PC-3 (cell line): ENCODE measurements around the gene KRTAP4-2. TPM values are rescaled to one million over a fixed set of nuclear protein-coding genes. Genes with fewer than 3 reads are reported as not detected.

Experiments
- ATAC-seq: fragments of 200-7000 bp; cut with Tn5 transposase; 2 replicates; pipeline ENCODE4 v1.9.1; 2020; ENCODE audit warnings: mild to moderate bottlenecking, moderate library complexity
- BruUV-seq: library from RNA; stranded (reverse); fragments of 400-500 nt; replicated peaks from 2 replicates; lab custom pipeline; 2021; lab: Mats Ljungman, UMichigan
- CTCF ChIA-PET: fragments of 300-600 bp; sonication (Branson Sonifier 250); formaldehyde crosslinking; loops from one replicate; lab custom pipeline; 2022; ENCODE audit warnings: antibody characterized with exemption; lab: Charles Lee
- POLR2A ChIA-PET: fragments of 300-600 bp; sonication (Branson Sonifier 250); formaldehyde crosslinking; loops from one replicate; lab custom pipeline; 2022; ENCODE audit warnings: antibody characterized with exemption; ENCODE audit not compliant: unreplicated experiment; lab: Charles Lee
- DNase-seq: peaks from one replicate; pipeline ENCODE4 v3.0.0-alpha.2; 2015
- H2AFZ ChIP-seq: fragments of 300-600 bp; sonication (generic); 2 replicates; pipeline ENCODE4 v1.6.0; 2016; ENCODE audit warnings: antibody characterized with exemption, low read length
- H3F3A ChIP-seq: fragments of 300-600 bp; sonication (generic); one replicate; pipeline ENCODE4 v1.6.0; 2017; ENCODE audit warnings: antibody characterized with exemption, low read length, control low read depth, mild to moderate bottlenecking; ENCODE audit not compliant: unreplicated experiment
- H3K27ac ChIP-seq: fragments of 300-600 bp; sonication (generic); 2 replicates; pipeline ENCODE4 v1.5.1; 2016; ENCODE audit warnings: mild to moderate bottlenecking, low read length
- H3K27me3 ChIP-seq: fragments of 300-600 bp; sonication (generic); 2 replicates; pipeline ENCODE4 v1.6.1; 2016; ENCODE audit warnings: low read length, mixed read lengths
- H3K36me3 ChIP-seq: fragments of 300-600 bp; sonication (generic); 2 replicates; pipeline ENCODE4 v1.6.1; 2016; ENCODE audit warnings: low read depth, mixed run types, low read length, mixed read lengths
- H3K4me1 ChIP-seq: fragments of 300-600 bp; sonication (generic); 2 replicates; pipeline ENCODE4 v1.5.1; 2016; ENCODE audit warnings: low read length; ENCODE audit not compliant: insufficient read depth
- H3K4me2 ChIP-seq: fragments of 300-600 bp; sonication (generic); 2 replicates; pipeline ENCODE4 v1.6.0; 2016; ENCODE audit warnings: low read length
- H3K4me3 ChIP-seq: fragments of 300-600 bp; sonication (generic); 2 replicates; pipeline ENCODE4 v1.5.1; 2016; ENCODE audit warnings: mild to moderate bottlenecking, low read length, mixed read lengths
- H3K79me2 ChIP-seq: fragments of 300-600 bp; sonication (generic); 2 replicates; pipeline ENCODE4 v1.6.1; 2017; ENCODE audit warnings: low read length, mixed read lengths
- H3K9ac ChIP-seq: fragments of 300-600 bp; sonication (generic); 2 replicates; pipeline ENCODE4 v1.6.0; 2016; ENCODE audit warnings: mild to moderate bottlenecking, low read length
- H3K9me2 ChIP-seq: fragments of 300-600 bp; sonication (generic); replicated peaks from 2 replicates; pipeline ENCODE4 v1.6.1; 2016; ENCODE audit warnings: mixed run types, low read length, mixed read lengths
- H3K9me3 ChIP-seq: fragments of 300-600 bp; sonication (generic); 2 replicates; pipeline ENCODE4 v1.6.1; 2016; ENCODE audit warnings: low read length, mixed read lengths
- H4K20me1 ChIP-seq: fragments of 300-600 bp; sonication (generic); 2 replicates; pipeline ENCODE4 v1.6.1; 2016; ENCODE audit warnings: low read length, mixed read lengths
- EZH2 ChIP-seq: fragments of 300-600 bp; sonication (generic); IDR thresholded peaks from one replicate; pipeline ENCODE4 v1.6.1; 2017; ENCODE audit warnings: antibody characterized with exemption, mild to moderate bottlenecking, low read length; ENCODE audit not compliant: unreplicated experiment
- EZH2phosphoT487 ChIP-seq: fragments of 300-600 bp; sonication (generic); IDR thresholded peaks from 2 replicates; pipeline ENCODE4 v1.6.1; 2018; ENCODE audit warnings: mild to moderate bottlenecking, antibody characterized with exemption, low read length, borderline replicate concordance
- intact Hi-C: fragments of 100-400 bp; cut with micrococcal nuclease; formaldehyde crosslinking; loops from 2 replicates; pipeline ENCODE4 v1.9.0; 2023
- total RNA-seq: library from RNA; depleted of rRNA; stranded (reverse); fragments of >200 nt; gene quantifications from 2 replicates; pipeline ENCODE4 v1.2.3, GENCODE V29; 2014
- TF ChIP-seq, protein P1 (sequence below): fragments of 300-600 bp; sonication (generic); conservative IDR thresholded peaks from 2 replicates; pipeline ENCODE4 v1.5.1; 2017; ENCODE audit warnings: antibody characterized with exemption, low read depth, mild to moderate bottlenecking, low read length

Gene KRTAP4-2
- total RNA-seq, 1 experiment from 2014 or later: not detected

DNA sequence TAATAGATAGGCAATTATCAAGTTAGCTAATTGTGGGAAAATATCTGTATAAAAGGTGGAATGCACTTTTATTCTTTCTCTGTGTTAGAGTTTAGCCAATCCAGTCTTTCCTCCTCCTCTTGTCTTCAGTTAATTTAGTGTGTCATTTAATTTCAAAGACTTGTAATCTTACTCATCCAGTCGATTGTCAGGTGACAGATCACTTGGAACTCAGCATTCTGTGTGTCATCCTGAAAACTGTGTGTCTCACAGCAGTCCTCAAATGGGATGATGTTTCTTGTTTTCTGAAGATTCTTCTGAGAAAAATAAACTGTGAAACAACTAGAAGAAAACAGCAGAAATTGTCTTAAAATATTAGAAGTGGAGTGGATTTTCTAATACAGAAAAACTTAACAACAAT, 7.0 kb upstream of the KRTAP4-2 start:
- no peaks in the 10 kb centered on the region for H3K36me3 ChIP-seq
- TF ChIP-seq, protein P1, sequence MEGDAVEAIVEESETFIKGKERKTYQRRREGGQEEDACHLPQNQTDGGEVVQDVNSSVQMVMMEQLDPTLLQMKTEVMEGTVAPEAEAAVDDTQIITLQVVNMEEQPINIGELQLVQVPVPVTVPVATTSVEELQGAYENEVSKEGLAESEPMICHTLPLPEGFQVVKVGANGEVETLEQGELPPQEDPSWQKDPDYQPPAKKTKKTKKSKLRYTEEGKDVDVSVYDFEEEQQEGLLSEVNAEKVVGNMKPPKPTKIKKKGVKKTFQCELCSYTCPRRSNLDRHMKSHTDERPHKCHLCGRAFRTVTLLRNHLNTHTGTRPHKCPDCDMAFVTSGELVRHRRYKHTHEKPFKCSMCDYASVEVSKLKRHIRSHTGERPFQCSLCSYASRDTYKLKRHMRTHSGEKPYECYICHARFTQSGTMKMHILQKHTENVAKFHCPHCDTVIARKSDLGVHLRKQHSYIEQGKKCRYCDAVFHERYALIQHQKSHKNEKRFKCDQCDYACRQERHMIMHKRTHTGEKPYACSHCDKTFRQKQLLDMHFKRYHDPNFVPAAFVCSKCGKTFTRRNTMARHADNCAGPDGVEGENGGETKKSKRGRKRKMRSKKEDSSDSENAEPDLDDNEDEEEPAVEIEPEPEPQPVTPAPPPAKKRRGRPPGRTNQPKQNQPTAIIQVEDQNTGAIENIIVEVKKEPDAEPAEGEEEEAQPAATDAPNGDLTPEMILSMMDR: no peak
- TF ChIP-seq EZH2phosphoT487 (no peak), EZH2 (no peak)
- H3K27ac ChIP-seq: no peak overlapping the region
- H3K27me3 ChIP-seq: no peaks in the 10 kb centered on the region
- H2AFZ ChIP-seq: no peak overlapping the region
- ChIA-PET CTCF (no interaction called here), POLR2A (no interaction called here)
- H3F3A ChIP-seq: no peaks in the 10 kb centered on the region
- intact Hi-C loops: no loop called here
- no peak for ATAC-seq
- H3K9me2 ChIP-seq: no peaks in the 10 kb centered on the region
- H3K9me3 ChIP-seq: no peaks in the 10 kb centered on the region
- DNase-seq: no peak
- no peaks in the 10 kb centered on the region for H4K20me1 ChIP-seq
- no peak overlapping the region for H3K4me3 ChIP-seq
- no peaks in the 10 kb centered on the region for H3K79me2 ChIP-seq
- H3K4me2 ChIP-seq: no peak overlapping the region
- no peaks in the 10 kb centered on the region for H3K4me1 ChIP-seq
- no peak overlapping the region for H3K9ac ChIP-seq
- no TSS peak for BruUV-seq

DNA sequence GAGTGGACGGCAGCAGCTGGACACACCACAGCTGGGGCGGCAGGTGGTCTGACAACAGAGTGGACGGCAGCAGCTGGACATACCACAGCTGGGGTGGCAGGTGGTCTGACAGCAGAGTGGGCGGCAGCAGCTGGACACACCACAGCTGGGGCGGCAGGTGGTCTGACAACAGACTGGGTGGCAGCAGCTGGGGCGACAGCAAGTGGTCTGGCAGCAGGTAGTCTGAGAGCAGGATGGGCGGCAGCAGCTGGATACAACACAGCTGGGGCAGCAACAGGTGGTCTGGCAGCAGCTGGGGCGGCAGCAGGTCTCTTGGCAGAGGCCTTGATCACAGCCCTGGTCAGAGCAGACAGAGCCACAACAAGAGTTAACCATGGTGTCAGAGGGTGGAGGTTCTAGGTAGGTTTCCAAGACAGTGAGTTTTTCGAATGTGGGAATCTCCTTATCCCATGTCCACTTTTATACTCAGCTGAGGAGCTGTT, 6.5 kb upstream of the KRTAP4-2 start, which contains the start of gene KRTAP4-1:
Gene KRTAP4-1 (minus strand): TSS at position 432 of the 482 bp plus-strand sequence. CDS start 57 bp downstream, at position 375.
- H3K9me3 ChIP-seq: no peaks in the 10 kb centered on the region
- H3K9me2 ChIP-seq: no peaks in the 10 kb centered on the region
- ChIA-PET POLR2A (no interaction called here), CTCF (no interaction called here)
- no peaks in the 10 kb centered on the region for H3F3A ChIP-seq
- H3K27ac ChIP-seq: no peak within 1 kb of the TSS
- H3K27me3 ChIP-seq: no peaks in the 10 kb centered on the region
- DNase-seq (no peak), ATAC-seq (no peak)
- no peaks in the 10 kb centered on the region for H3K79me2 ChIP-seq
- H2AFZ ChIP-seq: no peak within 1 kb of the TSS
- no peaks in the 10 kb centered on the region for H3K36me3 ChIP-seq
- BruUV-seq: no TSS peak
- intact Hi-C loops: no loop called here
- no peak within 1 kb of the TSS for H3K9ac ChIP-seq
- no peaks in the 10 kb centered on the region for H3K4me1 ChIP-seq
- H3K4me2 ChIP-seq: no peak within 1 kb of the TSS
- TF ChIP-seq EZH2: no peak
- TF ChIP-seq, protein P1: no peak
- TF ChIP-seq EZH2phosphoT487: no peak
- H3K4me3 ChIP-seq: no peak within 1 kb of the TSS
- H4K20me1 ChIP-seq: no peaks in the 10 kb centered on the region

DNA sequence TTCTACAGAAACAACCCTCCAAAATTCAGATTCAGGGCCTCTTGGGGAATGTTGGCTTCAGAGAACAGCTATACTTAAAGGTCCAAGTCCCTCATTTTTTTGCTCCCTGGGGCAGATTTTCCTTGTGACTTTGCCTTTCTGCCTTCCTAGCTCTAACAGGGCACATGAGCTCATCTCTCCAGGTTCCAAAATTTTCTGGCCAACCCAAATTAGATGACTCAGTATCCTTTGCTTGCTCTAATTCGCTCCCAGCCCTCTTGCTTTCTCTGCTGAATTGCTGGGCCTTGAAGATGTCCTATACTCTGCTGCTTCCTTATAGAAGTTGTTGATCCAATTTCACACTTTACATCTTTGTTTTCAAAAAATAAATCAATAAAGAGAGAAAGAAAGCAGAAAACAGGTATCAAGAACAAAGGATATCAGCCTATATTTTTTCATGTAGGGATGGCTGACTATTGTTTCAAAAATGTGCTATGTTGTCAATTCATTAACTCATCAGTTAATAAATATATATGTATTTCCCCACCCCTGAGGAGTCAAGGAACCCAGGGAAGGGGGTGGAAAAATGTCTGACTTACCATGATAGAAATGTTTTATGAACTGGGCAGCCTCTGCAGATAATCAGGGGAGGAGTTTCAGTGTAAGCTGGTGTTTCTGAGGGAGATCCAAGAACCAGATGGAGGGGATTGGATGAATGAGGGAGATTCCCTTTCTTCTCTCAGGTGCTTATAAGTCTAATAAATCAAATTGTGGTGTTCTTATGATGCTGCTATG, 1.0 kb upstream of the KRTAP4-2 start:
- Histone ChIP-seq H3K79me2 (no peaks in the 10 kb centered on the region), H3K4me2 (no peak overlapping the region), H4K20me1 (no peaks in the 10 kb centered on the region), H3K36me3 (no peaks in the 10 kb centered on the region), H3K9ac (no peak overlapping the region), H3K27ac (no peak overlapping the region), H3K9me2 (no peaks in the 10 kb centered on the region), H3K9me3 (no peaks in the 10 kb centered on the region), H3F3A (no peaks in the 10 kb centered on the region), H3K27me3 (no peaks in the 10 kb centered on the region), H3K4me3 (no peak overlapping the region), H2AFZ (no peak overlapping the region), H3K4me1 (peaks cover 4% of the 10 kb centered on the region; the same call in 1 of the 2 replicates)
- no peak for TF ChIP-seq EZH2
- TF ChIP-seq EZH2phosphoT487: no peak
- TF ChIP-seq, protein P1: no peak
- intact Hi-C loops: no loop called here
- BruUV-seq: no TSS peak
- ChIA-PET CTCF (no interaction called here), POLR2A (no interaction called here)
- ATAC-seq (no peak), DNase-seq (peak; percentile 8)
